GM12875 (cell line): Measurements from ENCODE around the gene CHD3.

Source experiments
- H3K4me3 ChIP-seq: one replicate; pipeline ENCODE4 v1.5.1; 2011; ENCODE audit warnings: low read depth, low read length, control low read depth
- CTCF ChIP-seq: IDR thresholded peaks from 2 replicates; pipeline ENCODE4 v1.5.1; 2011; ENCODE audit warnings: low read depth, mild to moderate bottlenecking, control low read depth, inconsistent platforms, low read length, moderate library complexity, borderline replicate concordance; ENCODE audit not compliant: insufficient read depth

CHD3 gene

GRCh38 chr17:7850701-7851437 lies 37.7 kb upstream of the CHD3 start:
- TF ChIP-seq CTCF, result no peak
- peak overlapping the region; percentile 45 for H3K4me3 ChIP-seq

GRCh38 chr17:7851438-7852261 lies 36.9 kb upstream of the CHD3 start:
- TF ChIP-seq CTCF, result peak; percentile 98
- peak overlapping the region; percentile 45 for H3K4me3 ChIP-seq

GRCh38 chr17:7852262-7852670 lies 36.3 kb upstream of the CHD3 start:
- H3K4me3 ChIP-seq, result no peak overlapping the region
- TF ChIP-seq CTCF, result no peak

- H3K4me3 ChIP-seq, result no peak overlapping the region
- TF ChIP-seq CTCF, result no peak
Observed at GRCh38 chr17:7852919-7853690, 35.5 kb upstream of the CHD3 start.

GRCh38 chr17:7853691-7854038 lies 34.9 kb upstream of the CHD3 start:
- TF ChIP-seq CTCF, result no peak
- H3K4me3 ChIP-seq, result no peak overlapping the region

GRCh38 chr17:7854078-7854777 lies 34.4 kb upstream of the CHD3 start:
- no peak for TF ChIP-seq CTCF
- no peak overlapping the region for H3K4me3 ChIP-seq
